H9 (cell line): ENCODE results near the gene HTR2A. TPM values are rescaled to one million over a fixed set of nuclear protein-coding genes. Genes with fewer than 3 reads are reported as not detected.
"Not testable (repeated sequence)": the region's sequence is repeated elsewhere in the genome, so short reads cannot be mapped to it uniquely, and the experiment has no call there.

Source experiments
- DNase-seq: peaks from one replicate; pipeline ENCODE4 v3.0.0-alpha.2; 2017
- H2AFZ ChIP-seq: one replicate; pipeline ENCODE4 v1.6.1; 2013; ENCODE audit warnings: mild to moderate bottlenecking, low read length, control low read depth, moderate library complexity
- H2AK5ac ChIP-seq: 2 replicates; pipeline ENCODE4 v1.6.1; 2013; ENCODE audit warnings: low read length, control low read depth, mixed read lengths; ENCODE audit not compliant: insufficient read length
- H2BK120ac ChIP-seq: one replicate; pipeline ENCODE4 v1.6.1; 2013; ENCODE audit warnings: low read depth, mild to moderate bottlenecking, low read length, control low read depth, inconsistent platforms; ENCODE audit not compliant: poor library complexity, severe bottlenecking
- H2BK12ac ChIP-seq: 2 replicates; pipeline ENCODE4 v1.6.1; 2013; ENCODE audit warnings: low read length, control low read depth, mixed read lengths, low read depth; ENCODE audit not compliant: insufficient read length
- H2BK15ac ChIP-seq: 2 replicates; pipeline ENCODE4 v1.6.1; 2013; ENCODE audit warnings: low read depth, low read length, control low read depth
- H2BK20ac ChIP-seq: one replicate; pipeline ENCODE4 v1.6.1; 2013; ENCODE audit warnings: low read depth, mild to moderate bottlenecking, low read length, control low read depth, inconsistent platforms; ENCODE audit not compliant: poor library complexity, severe bottlenecking
- H2BK5ac ChIP-seq: 2 replicates; pipeline ENCODE4 v1.6.1; 2013; ENCODE audit warnings: low read length, control low read depth, mixed read lengths; ENCODE audit not compliant: insufficient read length
- H3K14ac ChIP-seq: 2 replicates; pipeline ENCODE4 v1.6.1; 2013; ENCODE audit warnings: low read length, control low read depth; ENCODE audit not compliant: insufficient read depth
- H3K18ac ChIP-seq: 2 replicates; pipeline ENCODE4 v1.6.1; 2013; ENCODE audit warnings: low read depth, mild to moderate bottlenecking, mixed read lengths, low read length, control low read depth; ENCODE audit not compliant: insufficient read length
- H3K23ac ChIP-seq: 2 replicates; pipeline ENCODE4 v1.6.1; 2013; ENCODE audit warnings: low read length, control low read depth, mixed read lengths, low read depth; ENCODE audit not compliant: insufficient read length
- H3K23me2 ChIP-seq: 2 replicates; pipeline ENCODE4 v1.6.1; 2013; ENCODE audit warnings: low read depth, mild to moderate bottlenecking, mixed read lengths, low read length, control low read depth; ENCODE audit not compliant: insufficient read length, poor library complexity, severe bottlenecking
- H3K27ac ChIP-seq: 2 replicates; pipeline ENCODE4 v1.5.1; 2013; ENCODE audit warnings: low read length, control low read depth, mixed read lengths, low read depth; ENCODE audit not compliant: insufficient read length
- H3K27me3 ChIP-seq: 2 replicates; pipeline ENCODE4 v1.6.1; 2013; ENCODE audit warnings: low read length, control low read depth, inconsistent platforms; ENCODE audit not compliant: insufficient read depth
- H3K4ac ChIP-seq: 2 replicates; pipeline ENCODE4 v1.6.1; 2013; ENCODE audit warnings: low read depth, mild to moderate bottlenecking, control low read depth, inconsistent platforms, low read length, moderate library complexity
- H3K4me1 ChIP-seq: 2 replicates; pipeline ENCODE4 v1.6.1; 2013; ENCODE audit warnings: low read length, control low read depth, inconsistent platforms; ENCODE audit not compliant: insufficient read depth
- H3K4me2 ChIP-seq: 2 replicates; pipeline ENCODE4 v1.6.1; 2013; ENCODE audit warnings: low read length, control low read depth, mixed read lengths; ENCODE audit not compliant: insufficient read length, insufficient read depth
- H3K56ac ChIP-seq: 2 replicates; pipeline ENCODE4 v1.6.1; 2013; ENCODE audit warnings: low read depth, mild to moderate bottlenecking, mixed read lengths, low read length, control low read depth; ENCODE audit not compliant: insufficient read length
- H3K79me1 ChIP-seq: 2 replicates; pipeline ENCODE4 v1.6.1; 2013; ENCODE audit warnings: low read depth, mild to moderate bottlenecking, moderate library complexity, low read length, control low read depth, inconsistent platforms; ENCODE audit not compliant: insufficient read depth, poor library complexity, severe bottlenecking
- H3K79me2 ChIP-seq: 2 replicates; pipeline ENCODE4 v1.6.1; 2013; ENCODE audit warnings: low read length, control low read depth, inconsistent platforms; ENCODE audit not compliant: insufficient read depth
- H3K9ac ChIP-seq: 2 replicates; pipeline ENCODE4 v1.6.1; 2013; ENCODE audit warnings: low read length, control low read depth, mixed read lengths; ENCODE audit not compliant: insufficient read length; ENCODE audit errors: extremely low read depth
- H3K9me3 ChIP-seq: one replicate; pipeline ENCODE4 v1.6.1; 2013; ENCODE audit warnings: low read depth, low read length, inconsistent platforms; ENCODE audit not compliant: control insufficient read depth
- H3T11ph ChIP-seq: one replicate; pipeline ENCODE4 v1.6.1; 2013; ENCODE audit warnings: mild to moderate bottlenecking, low read length, control low read depth, inconsistent platforms
- H4K20me1 ChIP-seq: one replicate; pipeline ENCODE4 v1.6.1; 2013; ENCODE audit not compliant: control insufficient read depth, insufficient read length, insufficient read depth
- H4K5ac ChIP-seq: 2 replicates; pipeline ENCODE4 v1.6.1; 2013; ENCODE audit warnings: low read depth, mild to moderate bottlenecking, mixed read lengths, low read length, control low read depth; ENCODE audit not compliant: insufficient read length
- H4K8ac ChIP-seq: replicated peaks from 2 replicates; pipeline ENCODE4 v1.6.1; 2013; ENCODE audit warnings: low read length, control low read depth, mixed read lengths, low read depth; ENCODE audit not compliant: insufficient read length
- H4K91ac ChIP-seq: 2 replicates; pipeline ENCODE4 v1.6.1; 2013; ENCODE audit warnings: low read depth, mild to moderate bottlenecking, moderate library complexity, mixed read lengths, low read length, control low read depth; ENCODE audit not compliant: insufficient read length
- H3K27ac Mint-ChIP-seq, 3 experiments: 2 replicates in 2 of 3; 3 replicates in 1 of 3; pipeline ENCODE4 v1.8.0; 2020 to 2021; ENCODE audit warnings: mixed read lengths in 3 of 3, mild to moderate bottlenecking in 1 of 3, moderate library complexity in 1 of 3
- H3K27me3 Mint-ChIP-seq: 2 replicates; pipeline ENCODE4 v1.8.0; 2021; ENCODE audit warnings: low read depth, mild to moderate bottlenecking, moderate library complexity, mixed read lengths
- H3K36me3 Mint-ChIP-seq, 3 experiments: 2 replicates in 2 of 3; 3 replicates in 1 of 3; pipeline ENCODE4 v1.8.0; 2020 to 2021; ENCODE audit warnings: low read depth in 3 of 3, mixed read lengths in 3 of 3; ENCODE audit not compliant: insufficient read depth in 1 of 3
- H3K4me1 Mint-ChIP-seq, 2 experiments: 2 replicates each; pipeline ENCODE4 v1.8.0; 2020; ENCODE audit warnings: mixed read lengths in 2 of 2
- H3K4me3 Mint-ChIP-seq, 2 experiments: 2 replicates in 1 of 2; 3 replicates in 1 of 2; pipeline ENCODE4 v1.8.0; 2020 to 2021; ENCODE audit warnings: mild to moderate bottlenecking in 2 of 2, mixed read lengths in 2 of 2, moderate library complexity in 1 of 2
- H3K9me3 Mint-ChIP-seq, 2 experiments: 2 replicates in 1 of 2; 3 replicates in 1 of 2; pipeline ENCODE4 v1.8.0; 2020; ENCODE audit warnings: mild to moderate bottlenecking in 2 of 2, mixed read lengths in 2 of 2, moderate library complexity in 1 of 2
- CTCF ChIP-seq: fragments of 200-600 bp; sonication (generic); conservative IDR thresholded peaks from 3 replicates; pipeline ENCODE4 v1.8.0; 2021; ENCODE audit warnings: antibody characterized with exemption, mild to moderate bottlenecking
- WGBS: extraction: QIAGEN DNeasy Blood & Tissue Kit; methylation state at CpG from one replicate; pipeline ENCODE4 v1.1.7; 2013; ENCODE audit warnings: missing lambda C conversion rate, low lambda C conversion rate, mixed read lengths; ENCODE audit not compliant: insufficient read length; ENCODE audit errors: extremely low coverage; 5-methylcytosine and 5-hydroxymethylcytosine counted together
- total RNA-seq: library from RNA; stranded (reverse); gene quantifications from 2 replicates; pipeline ENCODE4 v1.2.1, GENCODE V29; 2021

The HTR2A gene
- total RNA-seq, 1 experiment from 2014 or later = not detected

- no peak overlapping the region for H3K27ac Mint-ChIP-seq
- H4K20me1 ChIP-seq = no peaks in the 10 kb centered on the region
- no peak overlapping the region for H3K23ac ChIP-seq
- no peak overlapping the region for H3K4ac ChIP-seq
- H3K27ac ChIP-seq = no peak overlapping the region
- H3K14ac ChIP-seq = no peak overlapping the region
- no peak overlapping the region for H3K56ac ChIP-seq
- H3K23me2 ChIP-seq = no peaks in the 10 kb centered on the region
- no peaks in the 10 kb centered on the region for H3K79me1 ChIP-seq
- no peak overlapping the region for H2AK5ac ChIP-seq
- no peaks in the 10 kb centered on the region for H3K27me3 Mint-ChIP-seq
- DNase-seq = no peak
- no peak overlapping the region for H3K18ac ChIP-seq
- H2BK20ac ChIP-seq = no peak overlapping the region
- H3K27me3 ChIP-seq = no peaks in the 10 kb centered on the region
- H3K4me2 ChIP-seq = no peak overlapping the region
- H4K91ac ChIP-seq = no peak overlapping the region
- H3K9ac ChIP-seq = no peak overlapping the region
- H3T11ph ChIP-seq = no peak overlapping the region
- peaks cover 0 to 8% (median 0%) of the 10 kb centered on the region in 3 experiments; a peak in 4 of 7 replicates for H3K36me3 Mint-ChIP-seq
- whole genome bisulfite sequencing = no CpG with 5 or more reads among the region's 5 CpGs
- TF ChIP-seq CTCF = no peak
- no peaks in the 10 kb centered on the region for H3K9me3 ChIP-seq
- H2BK12ac ChIP-seq = no peak overlapping the region
- H4K5ac ChIP-seq = no peak overlapping the region
- H3K4me1 Mint-ChIP-seq = no peaks in the 10 kb centered on the region
- no peak overlapping the region for H4K8ac ChIP-seq
- no peak overlapping the region for H2BK120ac ChIP-seq
- H3K4me1 ChIP-seq = no peaks in the 10 kb centered on the region
- H2BK5ac ChIP-seq = no peak overlapping the region
- H2BK15ac ChIP-seq = no peak overlapping the region
- no peaks in the 10 kb centered on the region for H3K79me2 ChIP-seq
- H2AFZ ChIP-seq = no peak overlapping the region
- H3K9me3 Mint-ChIP-seq = peaks cover 10 to 15% of the 10 kb centered on the region in 2 experiments
- H3K4me3 Mint-ChIP-seq = no peak overlapping the region
These were observed 86.4 kb downstream of the HTR2A start for GRCh38 chr13:46810440-46810839.

- not testable (repeated sequence) for H3K56ac ChIP-seq, H3K9ac ChIP-seq, H3K4ac ChIP-seq, H4K20me1 ChIP-seq, H3K4me1 ChIP-seq, H2BK12ac ChIP-seq, H3K4me1 Mint-ChIP-seq, H3K9me3 Mint-ChIP-seq, H3K27me3 Mint-ChIP-seq, H3K23me2 ChIP-seq, H2BK15ac ChIP-seq, H3K36me3 Mint-ChIP-seq, H4K8ac ChIP-seq, H3K14ac ChIP-seq, H3K18ac ChIP-seq, H4K5ac ChIP-seq, H3K27ac ChIP-seq, H3T11ph ChIP-seq, H3K27me3 ChIP-seq, H3K23ac ChIP-seq, DNase-seq, H3K4me2 ChIP-seq, H3K27ac Mint-ChIP-seq, H3K79me1 ChIP-seq, H2AFZ ChIP-seq, H3K9me3 ChIP-seq, H2BK5ac ChIP-seq, H3K4me3 Mint-ChIP-seq, H2AK5ac ChIP-seq, H3K79me2 ChIP-seq, H2BK20ac ChIP-seq, H2BK120ac ChIP-seq, H4K91ac ChIP-seq
- no CpG with 5 or more reads among the region's 1 CpG for WGBS
These were observed 91.9 kb downstream of the HTR2A start for GRCh38 chr13:46804921-46805320.
